GM19238 (cell line): ENCODE measurements around the gene SMTNL2.
"Not testable (repeated sequence)": the region's sequence is repeated elsewhere in the genome, so short reads cannot be mapped to it uniquely, and the experiment has no call there.

Source experiments
- DNase-seq: peaks from one replicate; pipeline ENCODE4 v3.0.0; 2011; ENCODE audit warnings: low spot score; ENCODE audit not compliant: insufficient read length

Gene SMTNL2

GRCh38 chr17:4584917-4585637 is 748 bp downstream of the SMTNL2 start:
- DNase-seq = no peak

DNA sequence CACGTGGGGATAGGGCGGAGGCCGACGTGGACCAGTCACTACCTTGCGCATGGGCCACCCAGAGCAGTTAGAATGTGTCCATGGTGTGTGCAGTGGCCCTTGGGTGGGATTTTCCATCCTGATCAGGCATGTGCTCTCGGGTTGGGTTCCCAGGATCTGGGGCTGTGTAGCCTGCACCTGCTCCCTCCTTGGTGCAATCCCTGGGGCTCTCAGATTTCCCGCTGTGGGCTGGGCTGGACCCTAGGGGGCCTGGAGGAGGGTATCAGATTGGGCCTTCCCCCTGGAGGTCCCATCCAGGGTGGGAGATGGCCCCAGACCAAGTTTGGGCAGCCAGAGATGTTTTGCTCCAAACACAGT is 1.3 kb downstream of the SMTNL2 start:
- DNase-seq = no peak

DNA sequence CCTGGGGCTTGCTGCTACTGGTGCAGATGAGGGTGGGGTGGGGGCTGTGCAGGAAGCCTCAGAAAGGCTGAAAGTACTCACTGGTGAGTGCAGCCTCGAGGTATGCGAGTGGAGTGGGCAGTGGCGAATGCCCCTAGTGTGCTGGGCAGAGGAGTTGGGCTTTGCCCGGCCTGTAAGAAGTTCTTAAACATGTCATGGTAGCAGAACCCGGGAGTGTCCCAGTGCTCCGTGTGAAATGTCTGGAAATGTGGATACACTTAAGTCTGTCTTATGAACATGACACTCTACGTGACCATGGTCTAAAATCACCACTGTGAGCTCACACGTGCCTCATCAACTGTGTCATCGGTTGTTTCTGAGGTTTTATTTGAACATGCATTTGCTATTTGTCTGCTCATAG is 1.7 kb downstream of the SMTNL2 start:
- no peak for DNase-seq

GRCh38 chr17:4587195-4587594 is 2.9 kb downstream of the SMTNL2 start:
- DNase-seq = no peak

DNA sequence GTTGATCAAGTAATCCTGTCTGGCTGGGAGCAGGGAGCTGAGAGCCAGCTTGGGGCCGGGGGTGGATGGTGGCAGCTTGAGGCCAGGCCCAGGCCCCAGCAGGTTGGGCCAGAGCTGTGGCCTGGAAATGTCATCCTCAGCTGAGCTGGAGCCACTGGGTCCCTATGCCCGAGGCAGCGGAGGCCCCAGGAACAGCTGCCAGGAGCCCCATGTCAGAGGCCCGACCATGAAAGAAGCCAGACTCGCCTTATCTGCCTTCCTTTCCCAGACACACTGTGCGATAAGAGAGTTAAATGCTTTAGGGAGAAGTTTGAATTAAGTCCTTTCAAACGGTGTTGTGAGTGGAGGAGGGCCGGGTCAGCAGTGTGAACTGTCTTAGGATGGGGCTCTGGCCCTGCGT is 3.5 kb downstream of the SMTNL2 start:
- DNase-seq = no peak

DNA sequence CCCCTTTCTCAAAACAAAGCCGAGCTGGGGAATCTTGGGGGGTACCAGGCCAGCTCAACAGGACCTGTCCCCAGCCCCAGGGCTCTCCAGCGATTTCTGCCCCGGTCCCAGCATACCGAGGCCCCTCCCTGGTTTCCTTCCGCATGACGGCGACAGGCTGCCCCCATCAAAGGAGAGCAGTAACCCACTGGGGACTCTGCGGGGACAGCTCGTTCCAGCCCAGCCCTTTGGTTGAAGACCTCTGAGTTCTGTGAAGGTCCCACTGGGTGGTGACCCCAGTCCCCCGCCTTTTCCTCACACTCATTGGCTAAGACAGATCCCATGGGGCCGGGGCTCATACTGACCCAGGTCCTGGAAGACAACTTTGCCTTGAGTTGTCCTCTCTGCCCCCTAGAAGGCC is 4.1 kb downstream of the SMTNL2 start:
- DNase-seq = no peak

GRCh38 chr17:4588898-4589625 is 4.7 kb downstream of the SMTNL2 start:
- DNase-seq = no peak

- not testable (repeated sequence) for DNase-seq
Observed at GRCh38 chr17:4590042-4590441, 5.7 kb downstream of the SMTNL2 start.

DNA sequence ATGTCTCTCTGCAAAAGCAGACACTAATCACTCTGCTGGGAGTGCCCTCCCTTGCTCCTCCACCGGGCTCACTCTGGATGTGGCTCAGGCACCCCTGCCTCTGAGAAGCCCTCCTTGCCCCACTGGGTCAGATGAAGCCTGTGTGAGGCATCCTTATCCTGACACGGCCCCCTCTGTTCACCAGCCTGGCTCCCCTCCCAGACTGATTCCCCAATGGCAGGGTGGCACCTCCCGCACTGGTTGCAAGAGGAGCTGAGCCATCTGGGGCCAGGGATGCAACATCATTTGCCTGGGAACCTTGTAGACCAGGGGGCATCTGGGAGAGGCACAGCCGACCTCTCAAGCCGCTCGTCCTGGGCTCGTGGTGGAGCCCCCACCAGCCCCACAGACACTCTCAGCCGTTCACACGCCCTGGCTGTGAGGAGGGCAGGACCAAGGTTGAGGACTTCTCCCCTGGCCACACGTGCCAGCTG is 6.7 kb downstream of the SMTNL2 start:
- no peak for DNase-seq

DNA sequence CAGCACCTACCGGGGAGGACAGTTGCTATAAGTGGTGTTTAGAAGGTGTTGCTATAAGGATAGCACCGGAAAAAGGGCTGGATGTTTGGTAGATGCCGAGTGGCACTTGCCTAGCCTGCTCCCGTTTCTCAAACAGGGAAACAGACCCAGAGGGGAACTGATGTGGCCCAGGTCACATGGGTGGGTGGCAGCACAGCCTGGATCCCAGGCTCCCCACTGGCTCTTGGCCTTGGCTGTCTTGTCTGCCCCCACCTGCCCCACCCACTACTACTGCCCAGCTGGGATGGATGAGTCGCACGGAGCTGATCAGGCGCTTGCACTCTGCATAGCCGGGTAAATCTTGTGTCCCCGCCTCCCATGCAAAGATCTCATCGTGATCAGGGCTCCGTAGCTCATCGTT is 7.2 kb downstream of the SMTNL2 start:
- no peak for DNase-seq

DNA sequence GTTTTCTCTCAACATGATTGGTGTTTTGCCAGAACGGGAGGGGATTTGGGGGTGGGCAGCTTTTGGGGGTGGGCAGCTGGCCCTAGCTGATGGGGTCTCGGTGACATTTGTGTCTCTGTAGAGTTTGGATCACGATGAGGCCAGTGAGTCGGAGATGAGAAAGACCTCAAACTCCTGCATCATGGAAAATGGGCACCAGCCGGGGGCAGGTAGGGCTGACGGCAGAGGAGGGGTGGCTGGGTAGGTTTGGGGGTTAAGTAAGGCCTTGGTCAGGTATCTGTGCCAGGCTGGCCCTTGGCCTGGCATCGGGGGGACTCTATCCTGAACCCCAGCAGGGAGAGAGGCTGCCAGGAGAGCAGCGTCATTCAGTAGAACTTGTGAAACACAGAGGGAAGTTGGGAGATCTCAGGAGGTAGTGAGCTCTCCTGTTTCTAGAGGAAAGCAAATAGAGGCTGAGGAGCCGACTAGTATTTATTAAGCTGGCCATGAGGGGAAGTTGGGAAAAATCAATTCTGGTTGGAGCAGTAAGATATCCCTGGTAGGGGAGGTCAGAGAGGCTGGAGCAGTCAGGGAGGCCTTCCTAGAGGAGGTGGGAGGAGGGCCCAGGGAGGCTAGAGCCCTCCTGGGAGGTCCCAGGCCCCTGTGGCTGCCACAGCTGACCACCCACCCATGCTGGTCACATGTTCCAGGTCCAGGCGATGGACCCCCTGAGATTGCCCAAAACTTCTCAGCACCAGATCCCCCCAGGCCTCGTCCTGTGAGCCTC is 8.1 kb downstream of the SMTNL2 start:
- DNase-seq = no peak

GRCh38 chr17:4593021-4593421 is 8.7 kb downstream of the SMTNL2 start:
- DNase-seq = no peak

- DNase-seq = no peak
Observed at GRCh38 chr17:4594406-4594805, 10.1 kb downstream of the SMTNL2 start.

GRCh38 chr17:4594931-4595684 is 10.8 kb downstream of the SMTNL2 start:
- peak; percentile 40 for DNase-seq

GRCh38 chr17:4595685-4596342 is 11.5 kb downstream of the SMTNL2 start:
- DNase-seq = not testable (repeated sequence)

DNA sequence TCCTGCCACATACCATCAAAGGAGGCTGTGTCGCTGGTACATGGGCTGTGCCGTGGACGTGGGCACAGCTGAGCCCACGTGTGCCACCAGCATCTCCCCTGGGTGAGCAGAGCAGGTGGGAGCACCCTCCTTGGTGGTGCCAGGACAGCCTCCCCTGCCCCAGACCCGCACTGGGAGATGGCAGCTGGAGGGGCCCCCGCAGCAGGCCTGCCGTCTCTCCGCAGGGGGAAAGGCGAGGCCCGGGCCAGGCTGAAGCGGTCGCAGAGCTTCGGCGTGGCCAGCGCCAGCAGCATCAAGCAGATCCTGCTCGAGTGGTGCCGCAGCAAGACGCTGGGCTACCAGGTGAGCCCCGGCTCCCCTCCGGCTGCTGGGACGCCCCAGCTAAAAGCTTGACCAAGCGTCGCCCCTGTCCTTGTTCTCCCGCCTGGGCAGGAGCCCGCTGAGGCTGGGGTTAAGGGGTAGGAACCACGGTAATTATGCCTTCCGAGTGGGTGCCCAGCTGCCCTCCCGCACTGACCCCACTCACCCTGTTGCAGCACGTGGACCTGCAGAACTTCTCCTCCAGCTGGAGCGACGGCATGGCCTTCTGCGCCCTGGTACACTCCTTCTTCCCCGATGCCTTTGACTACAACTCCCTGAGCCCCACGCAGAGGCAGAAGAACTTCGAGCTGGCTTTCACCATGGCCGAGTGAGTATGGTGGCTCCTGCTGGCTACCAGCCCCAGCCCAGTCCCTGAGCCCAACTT is 12.5 kb downstream of the SMTNL2 start:
- no peak for DNase-seq

DNA sequence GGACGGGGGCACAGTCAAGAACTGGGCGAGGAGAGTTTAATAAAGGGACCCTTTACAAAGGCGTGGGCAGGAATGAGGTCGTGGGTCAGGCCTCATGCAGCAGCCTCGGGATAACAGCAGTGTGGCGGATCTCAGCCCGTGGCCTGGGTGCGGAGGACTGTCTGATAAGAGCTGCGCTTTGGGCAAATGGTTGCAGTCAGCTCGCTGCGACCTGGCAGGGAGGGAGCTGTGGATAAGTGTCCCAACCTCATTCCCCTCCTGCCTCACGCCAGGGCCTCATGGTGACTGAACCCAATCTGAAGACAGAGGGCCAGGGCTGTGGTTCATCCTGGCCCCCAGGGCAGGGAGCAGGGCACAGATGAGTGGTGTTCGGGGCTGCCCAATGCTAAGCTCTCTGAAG is 13.6 kb downstream of the SMTNL2 start:
- DNase-seq = no peak

- DNase-seq = no peak
Observed at GRCh38 chr17:4598776-4599504, 14.6 kb downstream of the SMTNL2 start.

GRCh38 chr17:4599505-4600281 is 15.4 kb downstream of the SMTNL2 start:
- no peak for DNase-seq
